Activated naive CD4-positive, alpha-beta T cell (primary cell): ENCODE data around the gene CEP89.
"Not testable (repeated sequence)": the region's sequence is repeated elsewhere in the genome, so short reads cannot be mapped to it uniquely, and the experiment has no call there.

ENCODE experiments used
- DNase-seq, 4 experiments: peaks; one replicate each; lab custom pipeline; 2025; lab: John Stamatoyannopoulos, UW

The CEP89 gene

GRCh38 chr19:32895384-32895783 lies 76.4 kb downstream of the CEP89 start:
- no peak for DNase-seq

GRCh38 chr19:32891609-32892008 lies 80.1 kb downstream of the CEP89 start:
- no peak for DNase-seq

GRCh38 chr19:32890841-32891240 lies 80.9 kb downstream of the CEP89 start:
- no peak for DNase-seq

GRCh38 chr19:32890326-32890725 lies 81.4 kb downstream of the CEP89 start:
- DNase-seq, result no peak

GRCh38 chr19:32889137-32889934 lies 82.4 kb downstream of the CEP89 start:
- DNase-seq, result no peak

GRCh38 chr19:32887572-32888215 lies 84.1 kb downstream of the CEP89 start:
- no peak for DNase-seq

- no peak for DNase-seq
Observed at GRCh38 chr19:32886241-32886640, 85.5 kb downstream of the CEP89 start.

GRCh38 chr19:32885255-32885654 lies 86.5 kb downstream of the CEP89 start:
- DNase-seq, result not testable (repeated sequence)

GRCh38 chr19:32881766-32882165 lies 90.0 kb downstream of the CEP89 start:
- no peak for DNase-seq

- DNase-seq, result no peak
Observed at GRCh38 chr19:32880622-32881021, 91.1 kb downstream of the CEP89 start.

GRCh38 chr19:32879741-32880140 lies 92.0 kb downstream of the CEP89 start:
- DNase-seq, result no peak

- DNase-seq, result no peak
Observed at GRCh38 chr19:32878988-32879387, 92.8 kb downstream of the CEP89 start.

- no peak for DNase-seq
Observed at GRCh38 chr19:32877977-32878745, 93.6 kb downstream of the CEP89 start.

- no peak for DNase-seq
Observed at GRCh38 chr19:32877323-32877912, 94.3 kb downstream of the CEP89 start.

GRCh38 chr19:32876919-32877285 lies 94.9 kb downstream of the CEP89 start:
- no peak for DNase-seq

- DNase-seq, result no peak
Observed at GRCh38 chr19:32876236-32876918, 95.4 kb downstream of the CEP89 start.

- no peak for DNase-seq
Observed at GRCh38 chr19:32875428-32875827, 96.3 kb downstream of the CEP89 start.

- DNase-seq, result no peak
Observed at GRCh38 chr19:32874605-32875004, 97.2 kb downstream of the CEP89 start.

GRCh38 chr19:32873247-32873959 lies 98.4 kb downstream of the CEP89 start:
- DNase-seq, result no peak

- DNase-seq, result no peak
Observed at GRCh38 chr19:32872391-32872790, 99.4 kb downstream of the CEP89 start.

GRCh38 chr19:32870981-32871451 lies 100.7 kb downstream of the CEP89 start:
- DNase-seq, result no peak
